ENCODE results near the gene CYP2A7.
"Not testable (repeated sequence)": the region's sequence is repeated elsewhere in the genome, so short reads cannot be mapped to it uniquely, and the experiment has no call there.

The CYP2A7 gene

GRCh38 chr19:40882062-40882461 lies at the start of gene CYP2A7:
TSS of gene CYP2A7 (minus strand) at chr19:40882231. CDS start at chr19:40882210, 21 bp downstream.
- H3K4me3 ChIP-seq (ENCODE audit: low read depth, low read length); DNase-seq (ENCODE audit: low read depth): not testable (repeated sequence)

GRCh38 chr19:40930799-40931198 lies 48.8 kb upstream of the CYP2A7 start:
- H3K4me3 ChIP-seq (ENCODE audit: low read depth, low read length); DNase-seq (ENCODE audit: low read depth): not testable (repeated sequence)

GRCh38 chr19:40929942-40930341 lies 47.9 kb upstream of the CYP2A7 start:
- H3K4me3 ChIP-seq (ENCODE audit: low read depth, low read length); DNase-seq (ENCODE audit: low read depth): not testable (repeated sequence)

GRCh38 chr19:40928850-40929249 lies 46.8 kb upstream of the CYP2A7 start:
- TF ChIP-seq CTCF (IDR thresholded peaks at IDR 0.05; ENCODE audit: insufficient read depth, low read depth, low read length, missing control alignments): no peak
- no peak for DNase-seq (ENCODE audit: low read depth)

GRCh38 chr19:40927567-40927966 lies 45.5 kb upstream of the CYP2A7 start:
- no peak for TF ChIP-seq CTCF (IDR thresholded peaks at IDR 0.05; ENCODE audit: insufficient read depth, low read depth, low read length, missing control alignments)
- DNase-seq (ENCODE audit: low read depth): no peak
- no peak overlapping the region for H3K4me3 ChIP-seq (ENCODE audit: low read depth, low read length)

More at GRCh38 chr19:40928850-40929249, 46.8 kb upstream of the CYP2A7 start:
- H3K4me3 ChIP-seq (ENCODE audit: low read depth, low read length): no peak overlapping the region

- not testable (repeated sequence) for H3K4me3 ChIP-seq (ENCODE audit: low read depth, low read length); DNase-seq (ENCODE audit: low read depth)
Observed at GRCh38 chr19:40926276-40926675, 44.2 kb upstream of the CYP2A7 start.

- no peak for DNase-seq (ENCODE audit: low read depth)
- TF ChIP-seq CTCF (IDR thresholded peaks at IDR 0.05; ENCODE audit: insufficient read depth, low read depth, low read length, missing control alignments): no peak
- no peak overlapping the region for H3K4me3 ChIP-seq (ENCODE audit: low read depth, low read length)
Observed at GRCh38 chr19:40923934-40924391, 41.9 kb upstream of the CYP2A7 start.

- not testable (repeated sequence) for DNase-seq (ENCODE audit: low read depth); H3K4me3 ChIP-seq (ENCODE audit: low read depth, low read length)
Observed at GRCh38 chr19:40922237-40923160, 40.5 kb upstream of the CYP2A7 start.

- DNase-seq (ENCODE audit: low read depth): no peak
- no peak overlapping the region for H3K4me3 ChIP-seq (ENCODE audit: low read depth, low read length)
- no peak for TF ChIP-seq CTCF (IDR thresholded peaks at IDR 0.05; ENCODE audit: insufficient read depth, low read depth, low read length, missing control alignments)
Observed at GRCh38 chr19:40921005-40921897, 39.2 kb upstream of the CYP2A7 start.

Measured in GM12865 (cell line).